T-helper 22 cell (primary cell): ENCODE measurements around the gene CDX1.

Experiments used
- DNase-seq: peaks from one replicate; pipeline ENCODE4 v3.0.0-alpha.2; 2020; ENCODE audit warnings: low read depth

CDX1 gene

GRCh38 chr5:150166650-150167511, at the start of gene CDX1:
CDX1 (plus strand) TSS chr5:150166778; CDS start chr5:150166877, 99 bp downstream.
- DNase-seq = no peak

- DNase-seq = no peak
Observed at GRCh38 chr5:150117945-150118560, 48.5 kb upstream of the CDX1 start.

- no peak for DNase-seq
Observed at GRCh38 chr5:150118561-150119229, 47.9 kb upstream of the CDX1 start.

- DNase-seq = no peak
Observed at GRCh38 chr5:150119421-150120061, 47.0 kb upstream of the CDX1 start.

- no peak for DNase-seq
Observed at GRCh38 chr5:150120062-150120441, 46.5 kb upstream of the CDX1 start.

GRCh38 chr5:150120617-150121447, 45.7 kb upstream of the CDX1 start:
- DNase-seq = no peak

- no peak for DNase-seq
Observed at GRCh38 chr5:150121448-150122157, 45.0 kb upstream of the CDX1 start.

GRCh38 chr5:150122158-150122510, 44.4 kb upstream of the CDX1 start:
- DNase-seq = no peak

- DNase-seq = no peak
Observed at GRCh38 chr5:150122536-150123481, 43.8 kb upstream of the CDX1 start.

- DNase-seq = no peak
Observed at GRCh38 chr5:150123542-150123941, 43.0 kb upstream of the CDX1 start.

GRCh38 chr5:150124111-150124557, 42.4 kb upstream of the CDX1 start:
- DNase-seq = no peak

- DNase-seq = no peak
Observed at GRCh38 chr5:150124596-150124995, 42.0 kb upstream of the CDX1 start.

GRCh38 chr5:150125334-150125733, 41.2 kb upstream of the CDX1 start:
- no peak for DNase-seq

GRCh38 chr5:150126199-150126920, 40.2 kb upstream of the CDX1 start:
- DNase-seq = no peak

- no peak for DNase-seq
Observed at GRCh38 chr5:150126921-150127265, 39.7 kb upstream of the CDX1 start.

- DNase-seq = no peak
Observed at GRCh38 chr5:150129454-150129812, 37.1 kb upstream of the CDX1 start.

- DNase-seq = no peak
Observed at GRCh38 chr5:150129813-150130492, 36.6 kb upstream of the CDX1 start.

- no peak for DNase-seq
Observed at GRCh38 chr5:150130493-150130922, 36.1 kb upstream of the CDX1 start.

- no peak for DNase-seq
Observed at GRCh38 chr5:150131461-150131860, 35.1 kb upstream of the CDX1 start.
